Tibial nerve (tissue), 3 donors: ENCODE measurements around the gene PRR14.
A peak's percentile ranks its signal among the peaks of the same experiment; 100 is the strongest.

ENCODE experiments used
- EP300 ChIP-seq, 2 donors: sonication (generic); formaldehyde crosslinking; IDR thresholded peaks; one replicate each; pipeline ENCODE4 v1.6.1; 2017; ENCODE audit warnings: antibody characterized with exemption in 2 of 2, mild to moderate bottlenecking in 1 of 2
- POLR2A ChIP-seq, 2 donors: fragments of 450-650 bp; IDR thresholded peaks; one replicate each; pipeline ENCODE4 v1.6.1; 2017; ENCODE audit warnings: antibody characterized with exemption in 2 of 2, mild to moderate bottlenecking in 2 of 2, moderate library complexity in 2 of 2

GRCh38 chr16:30698816-30699614 is 48.3 kb downstream of the PRR14 start, which contains the start of gene SRCAP:
- peak; percentile 13 to 78 for TF ChIP-seq POLR2A (IDR thresholded peaks at IDR 0.05)
- TF ChIP-seq EP300 (IDR thresholded peaks at IDR 0.05): peak in 1 of 2 donors; percentile 73
